LNCAP (cell line): ENCODE data around the gene ADD1.

Experiments
- TF ChIP-seq, protein P1 (sequence below): fragments of 450-650 bp; IDR thresholded peaks from 2 replicates; pipeline ENCODE4 v1.5.1; 2017; ENCODE audit warnings: mild to moderate bottlenecking

Gene ADD1

DNA sequence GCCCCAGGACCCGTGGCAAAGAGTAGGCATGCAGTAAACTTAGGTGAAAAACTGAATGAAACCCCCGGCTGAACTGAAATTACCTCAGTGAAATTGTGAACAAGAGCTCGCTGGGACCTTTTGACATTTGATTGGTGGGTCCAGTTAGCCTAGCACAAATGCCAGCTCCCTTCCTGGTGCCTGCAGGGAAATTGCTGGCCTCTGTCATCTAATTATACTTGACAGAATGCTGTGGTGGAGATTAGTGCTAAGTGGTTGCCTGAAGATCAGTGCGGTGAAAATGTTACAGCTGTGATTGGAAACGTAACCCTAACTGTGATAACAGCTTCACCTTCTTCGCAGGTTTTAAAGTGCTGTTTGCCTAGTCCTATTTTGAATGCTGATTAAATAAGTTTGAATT lies 43.0 kb downstream of the ADD1 start:
- TF ChIP-seq, protein P1, sequence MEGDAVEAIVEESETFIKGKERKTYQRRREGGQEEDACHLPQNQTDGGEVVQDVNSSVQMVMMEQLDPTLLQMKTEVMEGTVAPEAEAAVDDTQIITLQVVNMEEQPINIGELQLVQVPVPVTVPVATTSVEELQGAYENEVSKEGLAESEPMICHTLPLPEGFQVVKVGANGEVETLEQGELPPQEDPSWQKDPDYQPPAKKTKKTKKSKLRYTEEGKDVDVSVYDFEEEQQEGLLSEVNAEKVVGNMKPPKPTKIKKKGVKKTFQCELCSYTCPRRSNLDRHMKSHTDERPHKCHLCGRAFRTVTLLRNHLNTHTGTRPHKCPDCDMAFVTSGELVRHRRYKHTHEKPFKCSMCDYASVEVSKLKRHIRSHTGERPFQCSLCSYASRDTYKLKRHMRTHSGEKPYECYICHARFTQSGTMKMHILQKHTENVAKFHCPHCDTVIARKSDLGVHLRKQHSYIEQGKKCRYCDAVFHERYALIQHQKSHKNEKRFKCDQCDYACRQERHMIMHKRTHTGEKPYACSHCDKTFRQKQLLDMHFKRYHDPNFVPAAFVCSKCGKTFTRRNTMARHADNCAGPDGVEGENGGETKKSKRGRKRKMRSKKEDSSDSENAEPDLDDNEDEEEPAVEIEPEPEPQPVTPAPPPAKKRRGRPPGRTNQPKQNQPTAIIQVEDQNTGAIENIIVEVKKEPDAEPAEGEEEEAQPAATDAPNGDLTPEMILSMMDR = no peak

DNA sequence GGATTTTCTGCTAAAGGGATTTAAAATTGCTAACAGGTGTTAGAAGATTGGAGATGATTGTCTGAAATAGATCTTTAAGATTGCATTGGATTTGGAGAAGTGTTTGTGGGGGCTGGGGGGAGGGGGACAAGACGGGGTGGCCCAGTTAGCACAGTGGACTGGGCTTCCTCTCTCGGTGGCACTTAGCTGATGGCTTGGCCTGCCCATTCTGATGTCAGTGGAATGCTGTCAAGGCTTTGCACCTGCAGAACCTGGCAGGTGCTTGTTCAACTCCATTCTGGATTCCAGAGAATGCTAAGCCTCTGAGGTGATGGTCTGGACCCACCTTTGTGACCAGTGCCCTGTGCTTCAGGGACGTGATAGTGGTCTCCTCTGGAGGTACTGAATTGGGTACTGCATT lies 43.7 kb downstream of the ADD1 start:
- TF ChIP-seq, protein P1 = no peak

DNA sequence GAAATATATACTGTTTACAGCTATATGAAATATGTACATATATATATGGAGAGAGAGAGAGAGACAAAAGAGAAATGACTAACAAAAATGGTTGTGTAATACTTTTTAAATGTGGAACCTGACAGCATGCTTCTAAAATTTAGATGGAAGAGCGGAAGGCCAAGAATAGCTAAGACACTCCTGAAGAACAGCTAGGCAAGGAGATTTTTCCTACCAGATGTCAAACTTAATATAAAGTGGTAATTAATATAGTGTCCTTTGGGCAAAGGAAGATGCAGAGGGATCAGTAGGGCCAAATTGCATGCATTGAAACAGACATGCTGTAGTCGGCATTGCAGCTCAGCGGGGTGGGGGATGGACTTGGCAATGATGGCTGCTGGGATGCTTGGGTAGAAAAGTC lies 45.2 kb downstream of the ADD1 start:
- TF ChIP-seq, protein P1 = no peak

DNA sequence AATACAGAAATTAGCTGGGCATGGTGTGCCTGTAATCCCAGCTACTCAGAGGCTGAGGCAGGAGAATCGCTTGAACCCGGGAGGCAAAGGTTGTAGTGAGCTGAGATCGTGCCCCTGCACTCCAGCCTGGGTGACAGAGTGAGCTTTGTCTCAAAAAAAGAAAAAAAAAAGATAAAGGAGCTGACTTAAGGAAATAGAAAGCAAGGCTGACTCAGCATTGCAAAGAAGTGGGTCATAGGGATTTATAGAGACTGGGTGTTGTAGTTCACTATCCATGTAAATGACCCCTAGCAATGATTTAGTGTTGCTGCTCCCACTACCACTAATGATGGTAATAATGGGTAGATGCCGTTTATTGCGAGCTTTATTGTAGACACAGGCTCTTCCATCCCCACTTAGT lies 47.6 kb downstream of the ADD1 start:
- TF ChIP-seq, protein P1 = no peak

DNA sequence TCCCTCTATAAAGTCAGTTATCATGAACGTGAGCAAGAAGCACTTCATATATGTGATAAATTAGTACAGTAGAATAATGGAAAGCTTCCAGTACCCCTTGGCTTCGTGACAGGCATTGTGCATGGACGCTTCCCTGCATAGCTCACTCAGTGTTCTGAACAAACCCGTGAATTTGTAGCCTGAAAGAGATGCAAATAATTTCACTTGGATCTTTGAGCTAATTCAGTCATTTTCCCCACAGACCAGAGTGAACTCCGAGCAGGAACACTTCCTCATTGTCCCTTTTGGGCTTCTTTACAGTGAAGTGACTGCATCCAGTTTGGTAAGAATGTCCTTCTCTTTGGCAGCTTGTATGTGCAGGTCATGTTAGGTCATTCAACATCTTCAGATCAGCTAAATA lies 50.1 kb downstream of the ADD1 start:
- TF ChIP-seq, protein P1 = no peak

DNA sequence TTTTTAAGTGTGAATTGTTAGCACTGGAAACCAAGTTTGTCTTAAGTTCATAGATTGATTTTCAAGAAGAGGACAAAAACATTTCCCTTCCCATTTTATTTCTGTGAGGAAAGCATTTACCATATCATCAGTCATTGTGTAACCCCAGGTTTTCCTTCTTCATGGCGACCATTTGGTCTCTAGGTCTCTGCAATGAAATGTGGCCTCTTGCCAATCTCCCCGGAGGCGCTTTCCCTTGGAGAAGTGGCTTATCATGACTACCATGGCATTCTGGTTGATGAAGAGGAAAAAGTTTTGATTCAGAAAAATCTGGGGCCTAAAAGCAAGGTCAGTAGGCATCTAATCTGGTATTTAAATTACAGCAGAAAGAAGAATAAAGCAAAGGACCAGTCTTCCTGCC lies 54.4 kb downstream of the ADD1 start:
- TF ChIP-seq, protein P1 = no peak

DNA sequence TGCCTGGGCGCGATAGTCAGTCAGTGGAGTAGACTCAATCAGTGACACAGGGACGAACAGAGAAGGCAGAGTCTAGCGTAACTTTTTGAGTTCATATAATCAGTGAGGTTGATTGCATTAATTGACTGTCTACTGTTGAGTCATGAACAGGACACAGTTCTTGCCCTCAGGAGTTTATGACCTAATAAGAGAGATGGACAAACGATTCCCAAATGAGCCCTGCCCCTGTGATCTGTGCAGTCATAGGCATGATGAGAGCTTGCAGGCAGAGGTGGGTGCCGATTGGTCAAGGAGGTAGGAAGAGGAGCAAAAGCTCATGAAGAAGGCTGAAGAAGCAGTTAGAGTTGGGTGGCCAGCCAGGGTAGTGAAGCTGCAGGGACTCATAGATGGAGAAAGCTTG lies 57.1 kb downstream of the ADD1 start:
- TF ChIP-seq, protein P1 = no peak

DNA sequence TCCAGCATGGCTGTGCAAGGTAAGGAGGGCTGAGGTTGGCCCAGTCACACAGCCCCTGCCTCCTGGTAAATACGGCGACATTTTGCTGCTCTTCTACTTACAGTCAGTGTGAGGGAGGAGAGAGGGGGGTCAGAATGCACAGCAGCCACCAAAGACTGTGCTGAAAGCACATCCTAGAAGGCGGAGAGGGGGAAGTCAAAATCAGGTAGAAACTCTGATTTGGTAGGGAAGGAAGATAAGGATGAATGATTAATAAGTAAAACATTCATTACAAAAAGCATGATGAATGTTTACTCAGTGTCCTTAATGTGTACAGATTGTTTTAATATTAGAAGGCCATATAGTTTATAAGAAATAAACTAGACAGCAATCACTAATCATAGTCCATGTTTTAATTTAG lies 57.5 kb downstream of the ADD1 start:
- TF ChIP-seq, protein P1 = no peak
